Gastrocnemius medialis (tissue), 4 donors: ENCODE results near the gene VSTM5. TPM values are rescaled to one million over a fixed set of nuclear protein-coding genes. Genes with fewer than 3 reads are reported as not detected.

ENCODE experiments used
- ATAC-seq, 2 donors: fragments of 150-250 bp; one replicate each; pipeline ENCODE4 v1.9.1; 2016
- DNase-seq, 2 donors: peaks; one replicate each; pipeline ENCODE4 v3.0.0-alpha.2; 2019
- H3K27ac ChIP-seq, 4 donors: fragments of 200-600 bp; sonication (generic); 1 replicate in 1 of 4; 2 replicates in 3 of 4; pipeline ENCODE4 v1.5.1; 2016 to 2018; ENCODE audit warnings: mild to moderate bottlenecking in 2 of 4, moderate library complexity in 1 of 4
- H3K27me3 ChIP-seq, 3 donors: fragments of 200-600 bp; sonication (generic) in 2 of 3; 1 replicate in 1 of 3; 2 replicates in 2 of 3; pipeline versions ENCODE4 v1.5.1 to v1.6.0; 2016 to 2019; ENCODE audit warnings: mild to moderate bottlenecking in 1 of 3, moderate library complexity in 1 of 3
- H3K36me3 ChIP-seq, 2 donors: fragments of 200-600 bp; sonication (generic) in 1 of 2; one replicate each; pipeline ENCODE4 v1.5.1; 2017 to 2018
- H3K4me1 ChIP-seq, 2 donors: fragments of 200-600 bp; sonication (generic) in 1 of 2; one replicate each; pipeline ENCODE4 v1.5.1; 2016 to 2017; ENCODE audit warnings: mild to moderate bottlenecking in 2 of 2
- H3K4me3 ChIP-seq, 4 donors: fragments of 200-600 bp; sonication (generic) in 3 of 4; 1 replicate in 1 of 4; 2 replicates in 3 of 4; pipeline ENCODE4 v1.5.1; 2016 to 2019; ENCODE audit warnings: mild to moderate bottlenecking in 2 of 4
- H3K9me3 ChIP-seq, 3 donors: fragments of 200-600 bp; sonication (generic) in 2 of 3; 1 replicate in 1 of 3; 2 replicates in 2 of 3; pipeline ENCODE4 v1.5.1; 2016 to 2019
- POLR2A ChIP-seq, 2 donors: fragments of 450-650 bp; IDR thresholded peaks; one replicate each; pipeline ENCODE4 v1.6.1; 2017; ENCODE audit warnings: antibody characterized with exemption in 2 of 2, mild to moderate bottlenecking in 2 of 2, moderate library complexity in 2 of 2
- in situ Hi-C, 4 donors: fragments of 200-750 bp; cut with MboI; loops; one replicate each; pipeline versions ENCODE4 v1.15.0 to v1.8.0; 2017; ENCODE audit warnings: low sequenced_read_pairs in 4 of 4
- intact Hi-C: fragments of 100-400 bp; cut with DNase I; formaldehyde crosslinking; loops from one replicate; pipeline ENCODE4 v1.15.1; 2023; ENCODE audit warnings: low total_unique reads
- total RNA-seq, 4 donors: library from RNA; depleted of rRNA; stranded (reverse); fragments of >200 nt; gene quantifications; one replicate each; pipeline versions ENCODE4 v1.1.0 to v1.2.3, GENCODE V29; 2016
- TF ChIP-seq, protein P1 (sequence below), 5 experiments: fragments of 450-650 bp in 3 of 5; fragments of 200-600 bp in 2 of 5; sonication (generic) in 2 of 5; IDR thresholded peaks in 4 of 5; conservative IDR thresholded peaks in 1 of 5; 1 replicate in 4 of 5; 2 replicates in 1 of 5; pipeline ENCODE4 v1.5.1; 2016 to 2019; ENCODE audit warnings: antibody characterized with exemption in 5 of 5, mild to moderate bottlenecking in 3 of 5, moderate library complexity in 3 of 5

Gene VSTM5
- total RNA-seq, 4 donors from 2014 or later = not detected

DNA sequence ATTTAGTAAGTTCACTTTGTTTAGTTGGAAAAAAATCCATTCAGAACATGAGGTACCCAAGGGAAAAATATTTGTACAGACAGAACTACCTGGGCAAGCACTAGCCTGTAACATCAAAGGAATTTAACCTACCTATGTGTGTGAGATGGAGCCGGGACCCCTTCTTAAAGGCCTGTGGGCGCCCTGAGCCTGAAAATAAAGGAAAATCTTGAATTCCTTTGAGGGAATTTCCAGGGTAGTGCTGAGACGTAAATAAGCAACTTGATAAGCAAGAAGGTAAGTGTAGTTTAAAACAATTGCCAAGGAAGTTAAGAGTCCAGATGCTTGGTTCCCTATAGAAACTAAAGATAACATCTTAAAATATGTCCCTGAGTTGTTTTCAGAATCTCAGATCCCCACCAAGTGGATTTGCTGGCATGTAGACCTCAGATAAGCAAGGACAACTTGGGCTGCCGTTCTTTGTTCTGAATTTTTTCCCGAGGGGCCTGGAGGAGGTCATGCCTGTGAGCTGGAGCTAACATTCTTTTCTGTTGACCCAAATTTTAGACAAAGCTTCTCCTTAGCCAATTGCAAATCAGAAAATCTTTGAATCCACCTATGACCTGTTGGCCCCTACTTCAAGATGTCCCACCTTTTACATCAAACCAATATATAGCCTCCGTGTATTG, 35.3 kb downstream of the VSTM5 start:
- ATAC-seq (no peak), DNase-seq (no peak)
- H3K27ac ChIP-seq = no peak overlapping the region
- in situ Hi-C loops = no loop called here
- intact Hi-C loops = no loop called here
- TF ChIP-seq POLR2A (IDR thresholded peaks at IDR 0.05) = no peak
- TF ChIP-seq, protein P1, sequence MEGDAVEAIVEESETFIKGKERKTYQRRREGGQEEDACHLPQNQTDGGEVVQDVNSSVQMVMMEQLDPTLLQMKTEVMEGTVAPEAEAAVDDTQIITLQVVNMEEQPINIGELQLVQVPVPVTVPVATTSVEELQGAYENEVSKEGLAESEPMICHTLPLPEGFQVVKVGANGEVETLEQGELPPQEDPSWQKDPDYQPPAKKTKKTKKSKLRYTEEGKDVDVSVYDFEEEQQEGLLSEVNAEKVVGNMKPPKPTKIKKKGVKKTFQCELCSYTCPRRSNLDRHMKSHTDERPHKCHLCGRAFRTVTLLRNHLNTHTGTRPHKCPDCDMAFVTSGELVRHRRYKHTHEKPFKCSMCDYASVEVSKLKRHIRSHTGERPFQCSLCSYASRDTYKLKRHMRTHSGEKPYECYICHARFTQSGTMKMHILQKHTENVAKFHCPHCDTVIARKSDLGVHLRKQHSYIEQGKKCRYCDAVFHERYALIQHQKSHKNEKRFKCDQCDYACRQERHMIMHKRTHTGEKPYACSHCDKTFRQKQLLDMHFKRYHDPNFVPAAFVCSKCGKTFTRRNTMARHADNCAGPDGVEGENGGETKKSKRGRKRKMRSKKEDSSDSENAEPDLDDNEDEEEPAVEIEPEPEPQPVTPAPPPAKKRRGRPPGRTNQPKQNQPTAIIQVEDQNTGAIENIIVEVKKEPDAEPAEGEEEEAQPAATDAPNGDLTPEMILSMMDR (IDR thresholded peaks at IDR 0.05 in 4 of 5, conservative IDR thresholded peaks at IDR 0.05 in 1 of 5) = no peak
- H3K9me3 ChIP-seq = no peaks in the 10 kb centered on the region
- no peaks in the 10 kb centered on the region for H3K27me3 ChIP-seq
- H3K4me1 ChIP-seq = no peaks in the 10 kb centered on the region
- H3K4me3 ChIP-seq = no peak overlapping the region
- peaks cover 3 to 45% of the 10 kb centered on the region in 2 donors for H3K36me3 ChIP-seq

DNA sequence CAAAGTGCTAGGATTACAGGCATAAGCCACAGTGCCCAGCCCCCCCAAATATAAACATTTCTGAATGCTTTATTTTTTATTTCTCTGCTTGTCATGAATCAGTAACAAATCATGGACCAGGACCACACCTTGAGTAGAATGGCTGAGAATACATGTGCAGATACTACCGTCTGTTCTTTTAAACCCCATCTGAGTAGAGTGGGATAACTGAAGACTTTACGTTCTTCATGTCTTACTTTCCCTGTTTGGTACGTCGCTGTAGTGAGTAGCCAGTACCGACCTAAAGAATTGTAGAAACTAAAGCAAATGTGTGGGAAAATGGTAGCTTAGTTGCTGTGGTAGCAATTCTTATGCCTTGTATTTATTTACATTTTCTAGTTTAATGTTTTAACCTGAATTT, 36.4 kb downstream of the VSTM5 start:
- in situ Hi-C loops = no loop called here
- TF ChIP-seq, protein P1 (IDR thresholded peaks at IDR 0.05 in 4 of 5, conservative IDR thresholded peaks at IDR 0.05 in 1 of 5) = no peak
- no peak for TF ChIP-seq POLR2A (IDR thresholded peaks at IDR 0.05)
- H3K4me3 ChIP-seq = no peak overlapping the region
- H3K9me3 ChIP-seq = no peaks in the 10 kb centered on the region
- H3K36me3 ChIP-seq = peaks cover 3 to 57% of the 10 kb centered on the region in 2 donors
- ATAC-seq (no peak), DNase-seq (no peak)
- no peak overlapping the region for H3K27ac ChIP-seq
- no peaks in the 10 kb centered on the region for H3K27me3 ChIP-seq
- no peaks in the 10 kb centered on the region for H3K4me1 ChIP-seq
- intact Hi-C loops = no loop called here

DNA sequence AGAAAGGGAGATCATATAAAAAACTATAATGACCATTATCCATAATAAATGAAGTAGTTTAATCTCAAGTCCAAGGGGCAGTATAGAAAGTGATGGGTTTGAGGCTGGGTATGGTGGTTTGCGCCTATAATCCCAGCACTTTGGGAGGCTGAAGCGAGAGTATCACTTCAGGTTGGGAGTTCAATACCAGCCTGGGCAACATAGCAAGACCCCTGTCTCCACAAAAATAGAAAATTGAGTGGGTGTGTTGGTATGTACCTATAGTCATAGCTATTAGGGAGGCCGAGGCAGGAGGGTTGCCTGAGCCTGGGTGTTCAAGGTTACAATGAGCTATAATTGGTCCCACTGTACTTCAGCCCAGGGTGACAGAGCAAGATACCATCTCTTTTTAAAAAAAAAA, 42.4 kb downstream of the VSTM5 start:
- in situ Hi-C loops = no loop called here
- DNase-seq (no peak), ATAC-seq (no peak)
- TF ChIP-seq, protein P1 (IDR thresholded peaks at IDR 0.05 in 4 of 5, conservative IDR thresholded peaks at IDR 0.05 in 1 of 5) = no peak
- TF ChIP-seq POLR2A (IDR thresholded peaks at IDR 0.05) = no peak
- Histone ChIP-seq H3K4me1 (no peaks in the 10 kb centered on the region), H3K36me3 (peaks cover 3 to 92% of the 10 kb centered on the region in 2 donors), H3K27me3 (no peaks in the 10 kb centered on the region), H3K27ac (no peak overlapping the region), H3K4me3 (no peak overlapping the region), H3K9me3 (no peaks in the 10 kb centered on the region)
- intact Hi-C loops = no loop called here

DNA sequence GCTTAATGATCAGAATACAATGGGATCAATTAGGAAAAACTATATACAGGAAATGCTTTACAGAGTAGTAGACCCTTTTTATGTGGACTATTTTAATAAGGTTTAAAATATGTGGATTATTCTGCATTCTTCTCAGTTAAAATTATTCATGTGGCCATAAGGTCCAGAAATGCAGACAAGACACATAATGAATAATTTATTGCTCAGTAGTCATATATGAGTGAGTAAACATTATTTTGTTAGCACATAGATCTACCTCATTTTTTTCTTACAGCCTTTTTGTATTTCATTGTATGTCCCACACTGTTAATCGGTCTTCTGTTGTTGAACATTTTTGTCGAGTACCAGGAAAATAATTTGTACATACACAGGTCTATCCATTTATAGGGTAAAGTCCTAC, 45.5 kb downstream of the VSTM5 start:
- intact Hi-C loops (no loop called here), in situ Hi-C loops (no loop called here)
- ATAC-seq (no peak), DNase-seq (no peak)
- no peaks in the 10 kb centered on the region for H3K4me1 ChIP-seq
- no peak overlapping the region for H3K27ac ChIP-seq
- H3K36me3 ChIP-seq = peaks cover 0 to 89% of the 10 kb centered on the region in 2 donors
- no peak overlapping the region for H3K4me3 ChIP-seq
- TF ChIP-seq POLR2A (IDR thresholded peaks at IDR 0.05) = no peak
- TF ChIP-seq, protein P1 (IDR thresholded peaks at IDR 0.05 in 4 of 5, conservative IDR thresholded peaks at IDR 0.05 in 1 of 5) = no peak
- no peaks in the 10 kb centered on the region for H3K27me3 ChIP-seq
- H3K9me3 ChIP-seq = no peaks in the 10 kb centered on the region

DNA sequence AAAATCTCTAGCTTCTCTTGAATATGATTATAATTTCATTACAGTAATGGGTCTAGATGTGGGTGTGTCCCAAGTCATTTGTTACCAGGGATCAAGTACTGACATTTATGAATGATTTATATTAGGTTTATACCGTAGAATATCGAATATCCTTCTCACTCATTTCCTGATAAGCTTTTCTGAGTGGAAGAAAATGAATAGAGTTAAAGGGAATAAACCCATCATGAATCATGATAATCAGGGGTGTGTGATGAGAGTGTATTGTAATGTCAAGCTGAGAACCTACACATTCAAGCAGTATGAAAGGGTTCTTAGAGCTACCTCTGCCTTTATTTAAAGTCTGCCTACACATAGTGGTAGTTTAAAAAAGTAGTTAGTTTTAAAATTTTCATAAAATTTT, 49.1 kb downstream of the VSTM5 start:
- no peaks in the 10 kb centered on the region for H3K4me1 ChIP-seq
- no peak overlapping the region for H3K27ac ChIP-seq
- TF ChIP-seq, protein P1 (IDR thresholded peaks at IDR 0.05 in 4 of 5, conservative IDR thresholded peaks at IDR 0.05 in 1 of 5) = no peak
- no peak for TF ChIP-seq POLR2A (IDR thresholded peaks at IDR 0.05)
- no peaks in the 10 kb centered on the region for H3K9me3 ChIP-seq
- no peak for ATAC-seq
- H3K4me3 ChIP-seq = no peak overlapping the region
- DNase-seq = no peak
- H3K36me3 ChIP-seq = peaks cover 0 to 91% of the 10 kb centered on the region in 2 donors
- in situ Hi-C loops = no loop called here
- intact Hi-C loops = no loop called here
- H3K27me3 ChIP-seq = no peaks in the 10 kb centered on the region
